ENCODE results near the gene SLC24A4.

- peak in 5 of 6 experiments; percentile 10 to 65 (median 32) for TF ChIP-seq CTCF (IDR thresholded peaks at IDR 0.05)
- TF ChIP-seq POLR2A (IDR thresholded peaks at IDR 0.05): peak in 1 of 4 donors; percentile 38
These were observed 169.3 kb downstream of the SLC24A4 start for GRCh38 chr14:92492258-92492657.

Measured in upper lobe of left lung (tissue), 4 donors.